GM23248 (cell line): ENCODE data around the gene COL28A1. TPM values are rescaled to one million over a fixed set of nuclear protein-coding genes. Genes with fewer than 3 reads are reported as not detected.

ENCODE experiments used
- DNase-seq: peaks from one replicate; pipeline ENCODE4 v3.0.0-alpha.2; 2015
- H2AFZ ChIP-seq: fragments of 200-600 bp; sonication (generic); 2 replicates; pipeline ENCODE4 v1.6.1; 2016; ENCODE audit warnings: antibody characterized with exemption
- H3F3A ChIP-seq: fragments of 200-600 bp; sonication (generic); 2 replicates; pipeline ENCODE4 v1.6.1; 2016; ENCODE audit warnings: mild to moderate bottlenecking, antibody characterized with exemption, mixed run types; ENCODE audit not compliant: insufficient read depth
- H3K27ac ChIP-seq: fragments of 200-600 bp; sonication (generic); 2 replicates; pipeline ENCODE4 v1.5.1; 2016; ENCODE audit warnings: mild to moderate bottlenecking
- H3K27me3 ChIP-seq: fragments of 200-600 bp; sonication (generic); replicated peaks from 2 replicates; pipeline ENCODE4 v1.6.1; 2016; ENCODE audit warnings: mild to moderate bottlenecking; ENCODE audit not compliant: insufficient read depth
- H3K36me3 ChIP-seq: fragments of 200-600 bp; sonication (generic); 2 replicates; pipeline ENCODE4 v1.6.1; 2016; ENCODE audit warnings: low read depth, mild to moderate bottlenecking
- H3K4me1 ChIP-seq: fragments of 200-600 bp; sonication (generic); 2 replicates; pipeline ENCODE4 v1.6.1; 2016; ENCODE audit warnings: mild to moderate bottlenecking; ENCODE audit not compliant: insufficient read depth
- H3K4me2 ChIP-seq: fragments of 200-600 bp; sonication (generic); one replicate; pipeline ENCODE4 v1.6.1; 2016; ENCODE audit warnings: mild to moderate bottlenecking; ENCODE audit not compliant: unreplicated experiment
- H3K4me3 ChIP-seq: fragments of 200-600 bp; sonication (generic); 2 replicates; pipeline ENCODE4 v1.5.1; 2016; ENCODE audit warnings: mild to moderate bottlenecking
- H3K79me2 ChIP-seq: fragments of 200-600 bp; sonication (generic); 2 replicates; pipeline ENCODE4 v1.6.1; 2016; ENCODE audit warnings: mild to moderate bottlenecking; ENCODE audit not compliant: insufficient read depth
- H3K9ac ChIP-seq: fragments of 200-600 bp; sonication (generic); 2 replicates; pipeline ENCODE4 v1.6.1; 2016; ENCODE audit warnings: mild to moderate bottlenecking
- H3K9me2 ChIP-seq: fragments of 200-600 bp; sonication (generic); 2 replicates; pipeline ENCODE4 v1.6.1; 2016; ENCODE audit warnings: mixed run types, mild to moderate bottlenecking, moderate library complexity; ENCODE audit not compliant: insufficient read depth
- H3K9me3 ChIP-seq: fragments of 200-600 bp; sonication (generic); one replicate; pipeline ENCODE4 v1.6.1; 2017; ENCODE audit warnings: low read depth
- H4K20me1 ChIP-seq: fragments of 200-600 bp; sonication (generic); 2 replicates; pipeline ENCODE4 v1.6.0; 2016; ENCODE audit not compliant: insufficient read depth
- EZH2 ChIP-seq: fragments of 200-600 bp; sonication (generic); IDR thresholded peaks from 2 replicates; pipeline ENCODE4 v1.6.1; 2018; ENCODE audit warnings: antibody characterized with exemption, mild to moderate bottlenecking; ENCODE audit not compliant: insufficient read depth, poor library complexity, severe bottlenecking
- EZH2phosphoT487 ChIP-seq: fragments of 200-600 bp; sonication (generic); IDR thresholded peaks from 2 replicates; pipeline ENCODE4 v1.6.1; 2018; ENCODE audit warnings: antibody characterized with exemption, moderate library complexity, mild to moderate bottlenecking, low read depth; ENCODE audit not compliant: insufficient read depth
- WGBS, 2 experiments: methylation state at CpG; one replicate each; pipeline ENCODE4 v1.1.6; 2015 to 2017; ENCODE audit warnings: low lambda C conversion rate in 2 of 2, low coverage in 1 of 2; ENCODE audit errors: missing lambda C conversion rate in 2 of 2; 5-methylcytosine and 5-hydroxymethylcytosine counted together
- in situ Hi-C: fragments of 300-500 bp; cut with MboI; formaldehyde crosslinking; loops from 2 replicates; pipeline ENCODE4 v1.15.0; 2020
- polyA plus RNA-seq: library from polyadenylated mRNA; unstranded; fragments of >200 nt; fragmentation: Nextera tagmentation; extraction: Ambion mirVana; gene quantifications from 2 replicates; pipeline ENCODE4 v1.2.1, GENCODE V29; 2016
- total RNA-seq: library from RNA; depleted of rRNA; stranded (reverse); fragments of >200 nt; shearing (Covaris generic); gene quantifications from 2 replicates; pipeline ENCODE4 v1.2.3, GENCODE V29; 2014

COL28A1 gene
- total and polyA plus RNA-seq, 2 experiments from 2014 or later: not detected

- in situ Hi-C loops: no loop called here
- Histone ChIP-seq H3K9ac (no peak overlapping the region), H3K9me2 (no peaks in the 10 kb centered on the region), H3K4me2 (no peak overlapping the region), H3K4me1 (no peaks in the 10 kb centered on the region), H4K20me1 (no peaks in the 10 kb centered on the region), H3K27me3 (no peaks in the 10 kb centered on the region), H3K36me3 (no peaks in the 10 kb centered on the region), H3F3A (no peaks in the 10 kb centered on the region), H3K9me3 (no peaks in the 10 kb centered on the region), H3K4me3 (no peak overlapping the region), H3K79me2 (no peaks in the 10 kb centered on the region), H2AFZ (no peak overlapping the region), H3K27ac (no peak overlapping the region)
- WGBS, 2 experiments: 92 to 93% methylated on average over 3 of the region's 3 CpGs
- TF ChIP-seq EZH2 (no peak), EZH2phosphoT487 (no peak)
- no peak for DNase-seq
Observed at GRCh38 chr7:7521259-7521658, 14.4 kb downstream of the COL28A1 start.

DNA sequence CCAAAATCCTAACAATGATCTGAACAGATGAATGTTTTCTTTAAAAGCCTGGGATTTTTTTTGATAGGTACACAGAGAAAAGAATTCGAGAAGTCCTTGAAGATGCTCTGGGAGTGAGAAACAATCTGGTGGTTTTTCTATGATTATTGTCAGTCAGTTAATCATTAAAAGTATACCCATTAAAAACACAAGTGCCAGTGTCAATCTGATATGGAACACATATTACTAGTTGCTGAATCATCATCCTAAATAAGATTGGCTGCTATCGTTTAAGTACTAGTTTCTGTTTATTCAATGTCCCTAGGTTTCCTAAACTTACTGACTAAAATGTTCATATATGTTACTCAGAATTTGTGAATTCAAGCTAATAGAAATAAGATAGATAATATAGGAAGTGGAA, 16.1 kb downstream of the COL28A1 start:
- H3K79me2 ChIP-seq: no peaks in the 10 kb centered on the region
- H3K4me1 ChIP-seq: no peaks in the 10 kb centered on the region
- no peak overlapping the region for H3K27ac ChIP-seq
- in situ Hi-C loops: no loop called here
- no peaks in the 10 kb centered on the region for H3K27me3 ChIP-seq
- WGBS, 2 experiments: 77 to 84% methylated on average over 2 of the region's 2 CpGs
- H3K9me2 ChIP-seq: no peaks in the 10 kb centered on the region
- TF ChIP-seq EZH2 (no peak), EZH2phosphoT487 (no peak)
- DNase-seq: no peak
- no peak overlapping the region for H3K4me3 ChIP-seq
- H4K20me1 ChIP-seq: no peaks in the 10 kb centered on the region
- H3K4me2 ChIP-seq: no peak overlapping the region
- H3F3A ChIP-seq: no peaks in the 10 kb centered on the region
- H2AFZ ChIP-seq: no peak overlapping the region
- H3K9ac ChIP-seq: no peak overlapping the region
- H3K9me3 ChIP-seq: no peaks in the 10 kb centered on the region
- no peaks in the 10 kb centered on the region for H3K36me3 ChIP-seq

DNA sequence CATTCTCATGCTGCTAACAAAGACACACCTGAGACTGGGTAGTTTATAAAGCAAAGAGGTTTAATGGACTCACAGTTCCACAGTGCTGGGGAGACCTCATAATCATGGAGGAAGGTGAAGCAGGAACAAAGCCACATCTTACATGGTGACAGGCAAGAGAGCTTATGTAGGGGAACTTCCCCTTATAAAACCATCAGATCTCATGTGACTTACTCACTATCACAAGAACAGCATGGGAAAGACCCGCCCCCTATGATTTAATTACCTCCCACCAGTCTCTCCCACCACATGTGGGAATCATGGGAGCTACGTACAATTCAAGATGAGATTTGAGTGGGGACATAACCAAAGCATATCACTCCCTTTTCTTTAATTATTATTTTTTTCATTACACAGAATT, 16.6 kb downstream of the COL28A1 start:
- Histone ChIP-seq H3K79me2 (no peaks in the 10 kb centered on the region), H3K9ac (no peak overlapping the region), H3F3A (no peaks in the 10 kb centered on the region), H3K9me2 (no peaks in the 10 kb centered on the region), H3K4me2 (no peak overlapping the region), H3K36me3 (no peaks in the 10 kb centered on the region), H3K9me3 (no peaks in the 10 kb centered on the region), H3K4me3 (no peak overlapping the region), H3K27me3 (no peaks in the 10 kb centered on the region), H4K20me1 (no peaks in the 10 kb centered on the region), H3K27ac (no peak overlapping the region), H3K4me1 (no peaks in the 10 kb centered on the region), H2AFZ (no peak overlapping the region)
- TF ChIP-seq EZH2phosphoT487 (no peak), EZH2 (no peak)
- no peak for DNase-seq
- in situ Hi-C loops: no loop called here
- WGBS, 2 experiments: 86 to 100% methylated on average over 2 of the region's 2 CpGs

DNA sequence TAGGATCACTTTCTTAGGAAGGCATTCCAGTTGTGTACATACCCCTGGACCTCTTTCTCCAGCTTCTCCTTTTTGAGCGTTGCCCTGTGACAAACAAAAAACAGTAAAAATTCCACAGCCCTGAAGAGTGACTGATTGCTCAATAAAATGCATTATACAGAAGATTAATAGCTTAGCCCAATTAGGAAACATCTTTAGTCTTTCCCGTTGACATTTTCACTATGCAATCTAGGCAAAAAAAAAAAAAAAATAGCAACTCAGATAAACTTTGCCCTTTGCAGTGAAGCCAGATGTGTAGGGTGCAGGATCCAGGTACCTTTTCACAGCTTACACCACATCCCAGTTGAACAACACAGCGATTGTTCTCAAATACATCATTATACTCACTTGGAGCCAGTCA, 17.9 kb downstream of the COL28A1 start:
- Histone ChIP-seq H3F3A (no peaks in the 10 kb centered on the region), H3K9me2 (no peaks in the 10 kb centered on the region), H2AFZ (no peak overlapping the region), H3K27ac (no peak overlapping the region), H3K9ac (no peak overlapping the region), H3K36me3 (no peaks in the 10 kb centered on the region), H3K4me3 (no peak overlapping the region), H3K4me1 (no peaks in the 10 kb centered on the region), H3K9me3 (no peaks in the 10 kb centered on the region), H3K4me2 (no peak overlapping the region), H3K27me3 (no peaks in the 10 kb centered on the region), H4K20me1 (no peaks in the 10 kb centered on the region), H3K79me2 (no peaks in the 10 kb centered on the region)
- DNase-seq: no peak
- WGBS, 2 experiments: 39 to 46% methylated on average over 3 of the region's 3 CpGs
- in situ Hi-C loops: no loop called here
- TF ChIP-seq EZH2phosphoT487: no peak
- no peak for TF ChIP-seq EZH2

GRCh38 chr7:7516662-7517061, 19.0 kb downstream of the COL28A1 start:
- H2AFZ ChIP-seq: no peak overlapping the region
- H4K20me1 ChIP-seq: no peaks in the 10 kb centered on the region
- H3K4me2 ChIP-seq: no peak overlapping the region
- no peaks in the 10 kb centered on the region for H3K9me3 ChIP-seq
- H3K79me2 ChIP-seq: no peaks in the 10 kb centered on the region
- no peaks in the 10 kb centered on the region for H3K9me2 ChIP-seq
- H3K27ac ChIP-seq: no peak overlapping the region
- DNase-seq: no peak
- no peaks in the 10 kb centered on the region for H3K27me3 ChIP-seq
- no peak overlapping the region for H3K9ac ChIP-seq
- H3F3A ChIP-seq: no peaks in the 10 kb centered on the region
- no peak overlapping the region for H3K4me3 ChIP-seq
- H3K36me3 ChIP-seq: no peaks in the 10 kb centered on the region
- no peaks in the 10 kb centered on the region for H3K4me1 ChIP-seq
- in situ Hi-C loops: no loop called here
- TF ChIP-seq EZH2phosphoT487: no peak
- TF ChIP-seq EZH2: no peak
- 35 to 54% methylated on average over 1 of the region's 1 CpG for WGBS, 2 experiments
